ENCODE results near the gene CCNB2.

Gene CCNB2

DNA sequence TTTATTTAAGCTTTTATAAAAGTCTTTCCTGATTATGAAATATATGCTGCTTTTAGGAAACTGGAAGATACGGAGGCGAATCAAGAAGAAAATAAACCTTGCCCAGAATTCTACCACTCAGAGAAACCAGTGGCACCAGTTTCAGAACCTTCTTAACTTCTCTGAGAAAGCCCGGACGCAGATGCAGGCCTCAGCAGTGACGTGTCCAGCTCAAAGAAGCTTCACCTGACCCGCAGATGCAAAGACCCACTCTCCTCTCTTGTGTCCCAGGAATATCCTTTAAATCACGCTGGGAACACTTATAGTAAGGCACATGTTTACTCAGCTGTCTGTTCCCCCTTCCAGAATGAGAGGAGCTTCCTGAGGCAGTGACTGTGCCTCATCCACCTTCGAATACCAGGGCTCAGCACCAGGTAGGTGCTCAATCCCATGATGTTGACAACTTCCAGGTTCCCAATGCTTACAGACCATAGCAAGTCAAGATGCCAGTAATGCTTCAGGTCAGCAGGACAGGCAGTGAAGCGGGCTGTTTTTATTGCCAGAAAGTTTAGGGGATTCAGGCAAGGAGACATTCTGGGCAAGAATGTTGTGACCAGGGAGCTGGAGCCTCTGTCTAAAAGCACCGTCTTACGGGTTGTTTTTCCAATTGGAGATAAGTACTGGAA is 61.8 kb downstream of the CCNB2 start:
- DNase-seq (ENCODE audit: low read depth in 3 of 3), result no peak

- DNase-seq (ENCODE audit: low read depth in 3 of 3), result no peak
Measured at GRCh38 chr15:59168536-59168935, 63.6 kb downstream of the CCNB2 start.

- no peak for DNase-seq (ENCODE audit: low read depth in 3 of 3)
Measured at GRCh38 chr15:59169251-59169708, 64.3 kb downstream of the CCNB2 start.

DNA sequence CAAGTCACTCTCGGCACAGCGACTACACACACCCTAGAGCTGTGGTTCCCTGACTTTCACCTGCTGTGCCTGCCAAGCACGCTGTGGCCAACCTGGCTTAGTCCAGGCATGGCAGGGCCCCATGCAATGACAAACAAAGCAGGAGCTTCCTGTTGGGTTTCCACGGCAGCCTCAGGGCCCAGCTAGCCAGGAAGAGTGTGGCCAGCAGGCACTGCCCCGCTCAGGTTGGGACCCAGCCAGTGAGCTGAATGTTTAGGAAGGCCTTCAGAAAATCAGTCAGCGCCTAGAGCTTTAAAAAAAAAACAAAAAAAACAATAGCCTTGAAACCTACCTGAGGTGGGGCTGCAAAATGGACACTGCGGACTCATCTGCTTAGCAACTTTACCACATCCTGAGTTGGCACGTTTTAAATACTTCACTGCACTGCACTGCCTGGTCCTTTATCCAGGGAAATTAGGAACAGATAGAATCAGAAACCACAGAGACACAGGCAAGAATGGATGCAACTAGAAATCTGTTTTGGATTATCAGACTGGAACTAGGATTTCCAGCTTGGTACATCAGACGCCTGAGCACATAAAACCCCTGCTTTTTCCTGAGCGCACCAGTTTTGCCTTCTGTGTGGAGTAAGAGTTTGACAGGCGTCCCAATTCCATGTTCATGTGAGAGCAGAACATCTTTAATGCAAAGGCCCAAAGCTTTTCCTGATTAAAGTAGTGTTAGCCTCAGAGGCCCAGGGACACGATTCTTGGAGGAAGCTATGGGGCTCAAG is 65.5 kb downstream of the CCNB2 start:
- DNase-seq (ENCODE audit: low read depth in 3 of 3), result no peak

DNA sequence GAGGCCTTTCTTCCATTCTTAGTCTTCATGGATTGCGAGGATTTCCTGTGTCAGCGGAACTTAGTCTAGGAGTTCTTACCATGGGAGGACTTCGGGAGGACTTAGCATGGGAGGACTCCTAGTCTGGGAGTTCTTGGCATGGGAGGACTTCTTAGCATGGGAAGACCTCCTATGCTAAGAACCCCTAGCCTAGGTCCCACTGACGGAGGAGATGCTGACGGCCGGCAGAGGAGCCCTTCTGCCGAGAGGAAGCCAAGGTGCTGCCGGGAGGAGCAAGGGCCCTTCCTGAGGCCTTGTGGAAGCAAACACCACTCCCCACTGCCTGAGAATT is 66.1 kb downstream of the CCNB2 start:
- no peak for DNase-seq (ENCODE audit: low read depth in 3 of 3)

GRCh38 chr15:59172289-59172901 is 67.4 kb downstream of the CCNB2 start:
- DNase-seq (ENCODE audit: low read depth in 3 of 3), result no peak

DNA sequence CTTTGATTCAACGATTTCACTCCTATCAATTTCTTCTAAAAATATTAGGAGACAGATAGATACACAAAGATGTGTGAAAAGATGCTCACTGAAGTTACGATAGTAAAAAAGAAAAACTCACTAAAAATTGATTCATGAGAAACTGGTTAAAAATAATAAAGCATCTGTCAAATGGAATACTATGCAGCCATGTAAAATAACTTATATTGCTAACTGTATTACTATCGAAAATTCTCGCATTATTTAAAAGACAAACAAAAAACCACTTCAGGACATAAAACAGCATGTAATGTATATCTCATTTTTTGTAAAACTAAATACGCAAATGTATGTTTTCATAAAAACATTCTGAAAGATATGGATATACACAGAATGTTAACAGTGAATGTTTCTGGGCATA is 68.2 kb downstream of the CCNB2 start:
- DNase-seq (ENCODE audit: low read depth in 3 of 3), result no peak

DNA sequence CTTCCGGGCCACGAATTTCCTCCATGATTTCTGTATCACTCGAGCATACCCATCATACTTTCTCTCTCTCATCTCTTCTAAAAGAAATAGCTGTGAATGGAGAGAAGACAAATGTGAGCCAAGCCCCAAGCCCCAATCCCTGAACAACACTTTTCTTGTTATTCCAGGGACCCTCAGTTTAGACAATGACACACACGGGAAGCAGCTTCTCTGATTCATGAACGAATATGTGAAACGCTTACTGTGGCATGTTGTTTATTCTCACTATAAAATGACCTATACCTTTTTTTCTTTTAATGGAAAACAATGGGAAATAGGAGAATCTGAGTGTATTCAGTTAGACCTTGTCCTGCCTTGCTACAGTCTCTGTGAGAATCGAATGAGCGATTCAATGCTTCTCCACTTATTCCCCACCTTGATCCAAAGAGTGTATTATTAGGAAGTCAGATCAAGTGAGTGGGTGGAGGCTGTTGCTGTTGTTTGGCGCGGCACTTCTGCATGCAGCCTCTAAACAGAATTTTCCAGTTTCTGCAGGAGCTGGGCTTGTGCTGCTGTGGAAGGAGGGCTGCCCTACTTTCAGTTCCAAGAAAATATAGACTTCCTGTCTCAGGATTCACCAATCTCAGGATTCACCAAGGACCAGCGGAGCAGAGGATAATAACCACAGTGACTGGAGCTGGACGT is 69.3 kb downstream of the CCNB2 start:
- DNase-seq (ENCODE audit: low read depth in 3 of 3), result no peak
